Progenitor cell of endocrine pancreas (in vitro differentiated cells): Measurements from ENCODE around the gene CLIC6. TPM values are rescaled to one million over a fixed set of nuclear protein-coding genes. Genes with fewer than 3 reads are reported as not detected.
A peak's percentile ranks its signal among the peaks of the same experiment; 100 is the strongest.
"Not testable (repeated sequence)": the region's sequence is repeated elsewhere in the genome, so short reads cannot be mapped to it uniquely, and the experiment has no call there.

ENCODE experiments used
- DNase-seq: peaks from one replicate; pipeline ENCODE4 v3.0.0; 2021; ENCODE audit warnings: low spot score; ENCODE audit not compliant: unreplicated experiment
- H3K27ac Mint-ChIP-seq: 2 replicates; pipeline ENCODE4 v1.8.0; 2021; ENCODE audit warnings: mild to moderate bottlenecking, moderate library complexity, mixed read lengths
- H3K27me3 Mint-ChIP-seq: 2 replicates; pipeline ENCODE4 v1.8.0; 2021; ENCODE audit warnings: mixed read lengths
- H3K36me3 Mint-ChIP-seq: 2 replicates; pipeline ENCODE4 v1.8.0; 2022; ENCODE audit warnings: mixed read lengths; ENCODE audit not compliant: insufficient read depth
- H3K4me1 Mint-ChIP-seq: 2 replicates; pipeline ENCODE4 v1.8.0; 2021; ENCODE audit warnings: low read depth, mixed read lengths
- H3K4me3 Mint-ChIP-seq: 2 replicates; pipeline ENCODE4 v1.8.0; 2021; ENCODE audit warnings: low read depth, mild to moderate bottlenecking, moderate library complexity, mixed read lengths
- H3K9me3 Mint-ChIP-seq: 2 replicates; pipeline ENCODE4 v1.8.0; 2021; ENCODE audit warnings: low read depth, mixed read lengths
- CTCF ChIP-seq: fragments of 200-600 bp; sonication (generic); IDR thresholded peaks from one replicate; pipeline ENCODE4 v1.5.0; 2021; ENCODE audit warnings: antibody characterized with exemption, mild to moderate bottlenecking; ENCODE audit not compliant: unreplicated experiment
- total RNA-seq: library from RNA; stranded (reverse); gene quantifications from 2 replicates; pipeline ENCODE4 v1.2.1, GENCODE V29; 2021

Gene CLIC6
- total RNA-seq, 1 donor from 2014 or later: 14.1 TPM

- H3K4me3 Mint-ChIP-seq: no peak overlapping the region
- H3K9me3 Mint-ChIP-seq: peaks cover 20% of the 10 kb centered on the region
- no peak for TF ChIP-seq CTCF
- no peak overlapping the region for H3K27ac Mint-ChIP-seq
- peaks cover 16% of the 10 kb centered on the region for H3K4me1 Mint-ChIP-seq
- DNase-seq: no peak
- H3K36me3 Mint-ChIP-seq: peaks cover 5% of the 10 kb centered on the region
- H3K27me3 Mint-ChIP-seq: peaks cover 14% of the 10 kb centered on the region
Measured at GRCh38 chr21:34653522-34653921, 15.3 kb upstream of the CLIC6 start.

GRCh38 chr21:34661848-34662247 is 6.9 kb upstream of the CLIC6 start:
- no peak overlapping the region for H3K27ac Mint-ChIP-seq
- H3K9me3 Mint-ChIP-seq: peaks cover 25% of the 10 kb centered on the region
- no peak for DNase-seq
- peaks cover 11% of the 10 kb centered on the region for H3K27me3 Mint-ChIP-seq
- peaks cover 2% of the 10 kb centered on the region for H3K36me3 Mint-ChIP-seq
- no peak for TF ChIP-seq CTCF
- peaks cover 10% of the 10 kb centered on the region for H3K4me1 Mint-ChIP-seq
- no peak overlapping the region for H3K4me3 Mint-ChIP-seq

- H3K27me3 Mint-ChIP-seq: peaks cover 41% of the 10 kb centered on the region
- H3K27ac Mint-ChIP-seq: no peak overlapping the region
- H3K4me1 Mint-ChIP-seq: peaks cover 20% of the 10 kb centered on the region
- no peak for TF ChIP-seq CTCF
- peaks cover 4% of the 10 kb centered on the region for H3K36me3 Mint-ChIP-seq
- no peak overlapping the region for H3K4me3 Mint-ChIP-seq
- H3K9me3 Mint-ChIP-seq: peaks cover 5% of the 10 kb centered on the region
- no peak for DNase-seq
Measured at GRCh38 chr21:34667761-34668160, 1.0 kb upstream of the CLIC6 start.

- TF ChIP-seq CTCF: no peak
- Mint-ChIP-seq H3K9me3 (no peaks in the 10 kb centered on the region), H3K4me3 (peak overlapping the region; percentile 81), H3K36me3 (peaks cover 4% of the 10 kb centered on the region), H3K4me1 (peaks cover 18% of the 10 kb centered on the region), H3K27me3 (peaks cover 44% of the 10 kb centered on the region), H3K27ac (peak overlapping the region; percentile 90)
- DNase-seq: peak; percentile 21
Measured at GRCh38 chr21:34669149-34669879, 520 bp downstream of the CLIC6 start.

GRCh38 chr21:34669880-34670219 is 1.1 kb downstream of the CLIC6 start:
- Mint-ChIP-seq H3K27me3 (peaks cover 44% of the 10 kb centered on the region), H3K4me1 (peaks cover 16% of the 10 kb centered on the region), H3K4me3 (peak overlapping the region; percentile 81)
- H3K27ac Mint-ChIP-seq, DNase-seq, H3K36me3 Mint-ChIP-seq, H3K9me3 Mint-ChIP-seq: not testable (repeated sequence)
